Esophagus muscularis mucosa (tissue), 4 donors: Measurements from ENCODE around the gene CHN1.

Source experiments
- EP300 ChIP-seq: sonication (generic); formaldehyde crosslinking; IDR thresholded peaks from one replicate; pipeline ENCODE4 v1.6.1; 2017; ENCODE audit warnings: antibody characterized with exemption
- POLR2A ChIP-seq: fragments of 450-650 bp; IDR thresholded peaks from one replicate; pipeline ENCODE4 v1.6.1; 2017; ENCODE audit warnings: antibody characterized with exemption, moderate library complexity, mild to moderate bottlenecking, low read depth
- POLR2AphosphoS5 ChIP-seq, 2 donors: sonication (generic); formaldehyde crosslinking; IDR thresholded peaks; one replicate each; pipeline ENCODE4 v1.6.1; 2017; ENCODE audit warnings: antibody characterized with exemption in 2 of 2
- TF ChIP-seq, protein P1 (sequence below), 3 experiments: fragments of 200-600 bp in 2 of 3; fragments of 450-650 bp in 1 of 3; sonication (generic) in 2 of 3; IDR thresholded peaks; one replicate each; pipeline ENCODE4 v1.5.1; 2017 to 2019; ENCODE audit warnings: antibody characterized with exemption in 3 of 3, mild to moderate bottlenecking in 2 of 3, moderate library complexity in 1 of 3

DNA sequence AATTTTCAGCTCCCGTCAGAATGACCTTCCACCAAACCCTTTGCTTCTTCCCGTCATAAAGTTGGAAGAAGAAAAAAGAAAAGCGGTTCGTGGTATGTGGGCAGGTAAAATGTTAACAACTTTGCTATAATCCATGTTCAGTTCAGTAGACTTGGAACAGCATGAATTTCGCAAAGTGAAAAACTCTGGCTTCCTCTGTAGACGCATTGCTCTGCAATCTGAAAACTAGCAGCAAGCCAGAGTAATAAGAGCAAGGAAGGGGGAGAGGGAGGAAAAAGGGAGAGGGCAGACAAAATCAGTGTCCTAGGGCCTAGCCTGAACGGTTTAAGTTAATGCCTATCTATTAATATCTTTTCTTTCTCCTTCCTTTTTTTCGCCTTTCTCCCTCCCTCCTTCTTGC lies 214.2 kb downstream of the CHN1 start:
- TF ChIP-seq, protein P1, sequence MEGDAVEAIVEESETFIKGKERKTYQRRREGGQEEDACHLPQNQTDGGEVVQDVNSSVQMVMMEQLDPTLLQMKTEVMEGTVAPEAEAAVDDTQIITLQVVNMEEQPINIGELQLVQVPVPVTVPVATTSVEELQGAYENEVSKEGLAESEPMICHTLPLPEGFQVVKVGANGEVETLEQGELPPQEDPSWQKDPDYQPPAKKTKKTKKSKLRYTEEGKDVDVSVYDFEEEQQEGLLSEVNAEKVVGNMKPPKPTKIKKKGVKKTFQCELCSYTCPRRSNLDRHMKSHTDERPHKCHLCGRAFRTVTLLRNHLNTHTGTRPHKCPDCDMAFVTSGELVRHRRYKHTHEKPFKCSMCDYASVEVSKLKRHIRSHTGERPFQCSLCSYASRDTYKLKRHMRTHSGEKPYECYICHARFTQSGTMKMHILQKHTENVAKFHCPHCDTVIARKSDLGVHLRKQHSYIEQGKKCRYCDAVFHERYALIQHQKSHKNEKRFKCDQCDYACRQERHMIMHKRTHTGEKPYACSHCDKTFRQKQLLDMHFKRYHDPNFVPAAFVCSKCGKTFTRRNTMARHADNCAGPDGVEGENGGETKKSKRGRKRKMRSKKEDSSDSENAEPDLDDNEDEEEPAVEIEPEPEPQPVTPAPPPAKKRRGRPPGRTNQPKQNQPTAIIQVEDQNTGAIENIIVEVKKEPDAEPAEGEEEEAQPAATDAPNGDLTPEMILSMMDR (IDR thresholded peaks at IDR 0.05), result no peak
- no peak for TF ChIP-seq EP300
- TF ChIP-seq POLR2A, result no peak
- no peak for TF ChIP-seq POLR2AphosphoS5 (IDR thresholded peaks at IDR 0.05)
